ENCODE measurements around the gene SLC16A6.
"Not testable (repeated sequence)": the region's sequence is repeated elsewhere in the genome, so short reads cannot be mapped to it uniquely, and the experiment has no call there.

SLC16A6 gene

GRCh38 chr17:68309066-68309670 is 18.2 kb upstream of the SLC16A6 start:
- not testable (repeated sequence) for DNase-seq

- DNase-seq: not testable (repeated sequence)
These were observed 17.6 kb upstream of the SLC16A6 start for GRCh38 chr17:68308486-68308885.

- DNase-seq: no peak
These were observed 16.5 kb upstream of the SLC16A6 start for GRCh38 chr17:68307443-68307842.

- DNase-seq: no peak
These were observed 15.9 kb upstream of the SLC16A6 start for GRCh38 chr17:68306819-68307218.

- no peak for DNase-seq
These were observed 14.2 kb upstream of the SLC16A6 start for GRCh38 chr17:68305142-68305541.

- no peak for DNase-seq
These were observed 13.8 kb upstream of the SLC16A6 start for GRCh38 chr17:68304706-68305105.

GRCh38 chr17:68302666-68303065 is 11.7 kb upstream of the SLC16A6 start:
- DNase-seq: no peak

GRCh38 chr17:68302066-68302564 is 11.2 kb upstream of the SLC16A6 start:
- DNase-seq: no peak

GRCh38 chr17:68301438-68301959 is 10.6 kb upstream of the SLC16A6 start:
- no peak for DNase-seq

- no peak for DNase-seq
These were observed 8.9 kb upstream of the SLC16A6 start for GRCh38 chr17:68299817-68300216.

- peak in 1 of 5 experiments; percentile 54 for DNase-seq
These were observed 7.7 kb upstream of the SLC16A6 start for GRCh38 chr17:68298601-68299000.

- DNase-seq: peak in 1 of 5 experiments; percentile 16
These were observed 6.3 kb upstream of the SLC16A6 start for GRCh38 chr17:68297195-68297594.

GRCh38 chr17:68296217-68297191 is 5.6 kb upstream of the SLC16A6 start:
- DNase-seq: peak in 3 of 5 experiments; percentile 58 to 95 (median 74)

GRCh38 chr17:68295086-68295485 is 4.2 kb upstream of the SLC16A6 start:
- DNase-seq: peak in 1 of 5 experiments; percentile 54

GRCh38 chr17:68294617-68295016 is 3.7 kb upstream of the SLC16A6 start:
- DNase-seq: no peak

- no peak for DNase-seq
These were observed 3.2 kb upstream of the SLC16A6 start for GRCh38 chr17:68294196-68294555.

GRCh38 chr17:68293490-68294195 is 2.7 kb upstream of the SLC16A6 start:
- DNase-seq: no peak

- DNase-seq: no peak
These were observed 1.7 kb upstream of the SLC16A6 start for GRCh38 chr17:68292689-68293040.

- peak; percentile 77 to 98 (median 91) for DNase-seq
These were observed 1.1 kb upstream of the SLC16A6 start for GRCh38 chr17:68291836-68292688.

GRCh38 chr17:68290268-68290954 is 516 bp downstream of the SLC16A6 start:
- peak; percentile 38 to 89 (median 65) for DNase-seq

- DNase-seq: peak in 1 of 5 experiments; percentile 6
These were observed 1.0 kb downstream of the SLC16A6 start for GRCh38 chr17:68289936-68290267.

Measured in T-helper 2 cell (primary cell).